Skin epidermis (tissue), 12 donors: ENCODE results near the gene FYB1.
A peak's percentile ranks its signal among the peaks of the same experiment; 100 is the strongest.
"Not testable (repeated sequence)": the region's sequence is repeated elsewhere in the genome, so short reads cannot be mapped to it uniquely, and the experiment has no call there.

ENCODE experiments used
- H3K27ac ChIP-seq, 21 experiments: fragments of 200-600 bp; sonication (generic) in 11 of 21; one replicate each; pipeline ENCODE4 v1.5.0; 2020; ENCODE audit warnings: mild to moderate bottlenecking in 3 of 21, inconsistent platforms in 2 of 21, moderate library complexity in 2 of 21
- H3K4me3 ChIP-seq, 7 experiments: fragments of 200-600 bp; sonication (generic) in 2 of 7; one replicate each; pipeline ENCODE4 v1.5.0; 2020; ENCODE audit warnings: inconsistent platforms in 2 of 7, mild to moderate bottlenecking in 2 of 7, moderate library complexity in 1 of 7

FYB1 gene

DNA sequence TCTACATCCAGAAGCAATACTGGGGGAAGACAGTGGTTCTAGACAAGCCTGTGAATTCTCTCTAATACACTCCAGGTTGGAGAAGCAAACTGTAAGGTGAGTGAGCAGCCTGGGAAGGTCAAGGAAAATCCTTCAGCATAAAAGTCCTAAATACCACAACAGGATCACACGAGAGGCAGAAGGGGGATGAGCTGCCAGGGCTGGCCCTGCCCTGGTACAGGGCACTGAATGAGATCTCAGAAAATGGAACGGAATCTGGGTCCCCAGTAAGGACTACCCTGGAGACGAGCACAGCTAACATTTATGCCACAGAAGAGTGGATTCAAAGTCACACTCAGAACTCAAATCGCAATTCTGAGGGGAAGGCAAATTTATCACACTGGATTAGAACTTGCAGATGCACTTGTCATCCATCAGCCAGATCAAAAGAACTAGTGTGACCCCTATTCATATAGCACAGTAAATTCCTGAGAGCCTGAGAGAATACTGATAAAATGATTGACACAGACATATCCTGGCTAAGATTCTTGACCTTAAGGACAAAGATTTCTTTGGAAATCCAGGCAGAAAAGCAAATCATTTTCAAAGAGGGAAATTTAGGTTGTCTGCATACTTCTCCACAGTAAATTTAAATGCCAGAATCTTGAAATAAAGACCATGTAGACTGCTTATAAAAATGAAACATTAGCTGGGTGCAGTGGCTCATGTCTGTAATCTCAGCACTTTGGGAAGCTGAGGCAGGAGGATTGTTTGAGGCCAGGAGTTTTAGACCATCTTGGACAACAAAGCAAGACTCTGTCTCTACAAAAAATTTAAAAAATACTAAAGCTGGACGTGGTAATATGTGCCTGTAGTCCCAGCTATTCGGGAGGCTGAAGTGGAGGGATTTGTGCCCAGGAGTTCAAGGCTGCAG, 25.6 kb downstream of the FYB1 start:
- Histone ChIP-seq H3K27ac (peak overlapping the region in 10 of 21 experiments; percentile 13 to 93 (median 59)), H3K4me3 (no peak overlapping the region)

DNA sequence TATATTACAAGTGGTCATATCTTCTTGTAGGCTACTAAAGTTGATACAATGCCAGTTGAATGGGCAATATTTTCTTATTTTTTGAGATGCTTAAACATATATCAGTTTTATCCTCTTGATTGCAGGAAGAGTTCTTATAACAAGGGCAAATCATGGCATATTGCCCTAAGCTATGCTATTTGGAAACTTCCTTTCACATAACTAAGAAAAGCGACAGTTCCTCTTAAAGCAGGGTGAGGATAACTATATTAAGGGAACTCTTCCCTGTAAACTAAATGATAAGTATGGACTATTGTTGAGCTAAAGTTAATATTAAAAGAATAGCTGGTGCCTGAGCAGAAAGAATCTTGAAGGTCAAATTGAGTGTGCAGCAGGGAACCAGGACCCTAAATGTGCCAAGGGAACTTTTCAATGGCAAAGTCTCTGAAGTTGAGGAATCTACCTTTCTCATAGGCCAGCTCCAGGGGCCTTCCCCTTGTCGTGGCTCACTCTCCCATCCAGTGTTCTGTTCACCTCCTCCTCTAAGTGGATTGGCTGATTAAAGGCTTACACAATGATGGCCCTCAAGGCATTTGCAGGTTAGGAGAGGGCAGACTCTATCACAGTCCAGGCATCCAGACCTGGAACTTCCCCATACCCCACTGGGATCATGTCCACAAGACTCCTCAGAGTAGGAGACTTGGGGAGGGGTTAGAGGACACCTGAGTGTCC, 26.8 kb downstream of the FYB1 start:
- Histone ChIP-seq H3K4me3 (no peak overlapping the region), H3K27ac (peak overlapping the region in 8 of 21 experiments; percentile 13 to 93 (median 54))

DNA sequence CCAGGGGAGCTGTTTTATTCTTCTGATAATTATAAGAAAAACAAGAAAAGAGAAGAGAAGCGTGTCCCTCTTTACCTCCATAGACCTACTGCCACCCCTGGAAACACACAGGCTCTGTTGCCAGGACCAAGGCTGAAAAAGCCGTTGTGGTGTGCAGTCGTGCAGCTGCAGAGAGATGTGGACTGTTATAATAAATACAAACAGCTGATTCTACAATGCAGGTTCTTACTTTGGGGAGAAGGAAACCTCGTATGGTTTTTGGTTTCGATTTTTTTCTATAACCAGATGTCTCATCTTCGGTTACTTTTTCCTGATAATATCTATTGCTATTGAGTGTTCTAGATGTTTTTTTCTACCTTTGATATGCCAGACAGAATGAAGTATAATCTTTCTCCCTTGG, 28.1 kb downstream of the FYB1 start:
- peak overlapping the region in 6 of 21 experiments; percentile 5 to 93 (median 68) for H3K27ac ChIP-seq
- H3K4me3 ChIP-seq = no peak overlapping the region

DNA sequence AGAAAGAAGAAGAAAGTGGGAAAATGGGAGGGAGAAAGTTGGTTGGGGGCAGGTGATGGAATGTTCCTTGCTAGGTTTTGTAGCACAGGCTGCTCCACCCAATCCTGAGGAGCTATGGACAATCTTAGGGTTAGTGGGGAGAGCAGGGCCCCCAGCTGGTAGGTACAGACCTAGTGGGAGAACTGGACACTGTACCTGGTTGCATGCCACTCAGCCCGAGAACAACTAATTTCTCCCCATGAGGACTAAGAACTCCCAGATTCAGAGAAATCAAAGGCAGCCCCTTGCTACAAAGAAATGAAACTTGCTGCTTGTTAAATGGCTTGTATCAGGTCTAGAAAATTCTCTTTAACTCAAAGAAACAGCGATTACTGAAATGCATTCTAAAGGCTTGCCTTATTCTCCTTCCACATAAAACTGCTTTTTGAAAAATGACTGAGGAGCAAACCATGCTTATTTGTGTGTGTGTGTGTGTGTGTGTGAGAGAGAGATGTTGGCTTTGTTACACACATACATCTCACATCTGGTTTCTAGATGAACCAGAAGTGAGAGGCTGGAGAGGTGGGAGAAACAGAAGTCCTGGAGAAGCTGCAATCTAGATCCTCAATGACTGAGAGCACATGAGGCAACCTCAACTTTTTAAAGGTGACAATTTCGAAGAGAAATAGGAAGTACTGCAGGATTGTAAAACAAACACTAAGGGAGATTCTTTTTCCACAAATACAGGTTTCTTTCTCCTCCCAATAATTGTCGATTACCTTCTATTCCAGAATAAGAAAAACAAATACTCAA, 28.9 kb downstream of the FYB1 start:
- peak overlapping the region in 8 of 21 experiments; percentile 5 to 93 (median 70) for H3K27ac ChIP-seq

DNA sequence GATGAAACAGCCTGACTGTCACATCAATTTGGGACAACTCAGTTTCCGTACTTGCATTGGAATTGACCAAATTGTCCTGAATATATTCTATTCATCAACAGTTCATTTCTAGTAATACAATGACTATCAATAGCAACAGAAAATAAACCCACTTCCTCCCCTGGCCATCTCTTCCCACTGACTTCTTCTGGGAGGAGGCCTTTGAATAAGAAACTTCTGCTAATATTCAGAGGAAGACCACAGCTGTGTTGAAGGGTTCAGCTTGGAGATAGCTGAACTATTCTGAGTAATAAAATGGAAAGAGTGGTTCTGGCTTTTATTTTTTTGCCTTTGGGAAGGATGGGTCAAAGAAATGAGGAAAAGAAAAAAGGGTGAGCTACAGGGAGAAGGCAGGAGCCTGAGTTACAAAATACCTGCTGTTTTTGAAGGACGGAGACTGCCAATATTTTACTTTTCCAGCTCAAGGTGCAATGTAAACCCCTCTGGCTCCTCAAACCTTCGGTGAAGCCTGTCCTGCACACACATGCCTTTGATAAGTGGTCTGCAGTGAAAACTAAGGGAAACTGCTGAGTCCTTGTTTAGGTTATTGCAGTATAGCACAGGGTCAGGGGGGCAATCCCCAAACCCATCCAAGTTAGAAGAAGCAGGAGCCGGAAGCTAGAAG, 29.9 kb downstream of the FYB1 start:
- no peak overlapping the region for H3K4me3 ChIP-seq
- peak overlapping the region in 9 of 21 experiments; percentile 10 to 93 (median 67) for H3K27ac ChIP-seq

More for the DNA sequence above, 28.9 kb downstream of the FYB1 start:
- no peak overlapping the region for H3K4me3 ChIP-seq

DNA sequence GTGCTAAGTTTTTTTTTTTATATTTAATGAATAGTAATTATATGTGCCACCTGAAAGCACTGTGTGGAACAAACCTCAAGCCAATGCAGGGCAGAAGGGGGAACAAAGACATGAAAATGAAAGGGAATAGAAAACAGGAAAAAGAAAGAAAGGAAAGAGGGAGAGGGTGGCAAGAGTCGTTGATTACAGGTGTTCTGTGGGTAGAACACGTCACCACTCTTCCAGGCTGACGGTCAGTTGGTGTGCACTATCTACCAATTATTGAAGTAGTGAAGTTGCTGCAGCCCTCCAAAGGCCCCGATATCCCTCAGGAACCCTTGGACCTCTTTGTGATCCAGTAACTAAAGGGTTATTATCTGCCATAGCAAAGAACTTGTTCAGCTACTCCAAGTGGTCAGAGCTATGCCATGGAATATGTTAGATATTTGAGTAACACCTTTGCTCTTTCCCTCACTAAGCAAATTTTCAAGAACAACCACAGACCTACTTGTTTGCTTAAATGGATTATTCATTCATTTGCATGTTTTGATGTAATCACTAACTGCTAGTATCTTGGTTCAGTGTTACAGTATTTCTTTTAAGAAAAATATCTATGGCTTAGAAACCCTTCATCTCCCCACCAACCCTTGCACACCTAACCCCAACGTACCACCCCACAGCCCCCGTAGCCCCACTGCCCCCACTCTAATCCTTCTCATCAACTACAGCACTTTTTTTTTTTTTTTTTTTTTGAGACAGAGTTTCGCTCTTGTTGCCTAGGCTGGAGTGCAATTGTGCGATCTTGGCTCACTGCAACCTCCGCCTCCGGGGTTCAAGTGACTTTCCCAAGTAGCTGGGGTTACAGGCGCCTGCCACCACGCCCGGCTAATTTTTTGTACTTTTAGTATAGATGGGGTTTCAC, 31.3 kb downstream of the FYB1 start:
- H3K4me3 ChIP-seq = no peak overlapping the region
- H3K27ac ChIP-seq = peak overlapping the region in 11 of 21 experiments; percentile 14 to 93 (median 44)

DNA sequence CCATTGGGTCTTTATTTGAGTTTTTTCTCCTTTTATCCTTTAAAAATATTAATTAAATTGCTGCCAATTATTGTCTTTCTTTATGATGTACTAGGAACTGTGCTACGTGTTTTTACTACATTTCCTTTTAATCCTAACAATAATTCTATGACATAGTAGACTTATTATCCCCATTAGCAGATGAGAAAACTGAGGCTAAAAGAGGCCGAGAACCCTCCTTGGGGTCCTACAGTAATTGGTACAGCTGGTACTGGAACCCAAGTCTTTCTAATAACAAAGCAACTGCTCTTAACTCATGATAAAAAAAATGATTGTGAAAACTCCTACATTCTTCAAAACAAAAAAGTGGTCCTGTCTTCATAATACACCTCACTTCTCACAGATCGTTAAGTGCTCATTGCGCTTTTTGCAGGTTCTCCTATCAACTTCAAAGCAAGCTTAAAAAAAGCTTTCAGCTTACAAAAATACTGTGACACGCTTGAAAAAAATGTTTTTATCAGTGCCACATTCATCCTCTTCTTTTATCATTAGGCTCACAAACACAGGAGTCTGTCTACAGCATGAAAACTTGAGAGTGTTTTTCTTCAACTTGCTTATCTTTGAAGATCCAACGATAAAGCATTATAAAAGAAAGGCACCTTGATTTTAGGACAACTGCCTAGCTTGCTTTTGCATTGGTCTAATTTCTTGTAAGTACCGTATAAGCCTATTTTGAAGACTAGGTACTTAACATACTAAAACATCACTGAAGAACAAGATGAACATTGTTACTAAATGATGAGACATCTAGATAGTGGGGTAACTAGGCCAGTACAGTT, 32.4 kb downstream of the FYB1 start:
- no peak overlapping the region for H3K4me3 ChIP-seq
- peak overlapping the region in 10 of 21 experiments; percentile 14 to 93 (median 45) for H3K27ac ChIP-seq

DNA sequence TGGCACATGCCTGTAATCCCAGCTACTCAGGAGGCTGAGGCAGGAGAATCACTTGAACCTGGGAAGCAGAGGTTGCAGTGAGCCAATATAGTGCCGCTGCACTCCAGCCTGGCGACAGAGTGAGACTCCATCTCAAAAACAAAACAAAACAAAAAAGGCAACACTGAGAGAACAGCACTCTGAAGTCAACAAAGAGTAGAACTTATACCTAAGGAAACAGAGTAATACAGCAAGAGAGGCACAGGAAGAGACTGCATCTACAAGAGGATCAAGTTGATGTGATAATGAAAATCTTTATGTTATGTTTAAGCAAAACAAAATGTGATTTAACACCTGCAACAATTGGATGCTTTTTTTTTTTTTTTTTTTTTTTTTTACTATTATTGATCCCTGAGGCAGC, 33.1 kb downstream of the FYB1 start:
- Histone ChIP-seq H3K4me3 (no peak overlapping the region), H3K27ac (peak overlapping the region in 9 of 21 experiments; percentile 15 to 93 (median 68))

DNA sequence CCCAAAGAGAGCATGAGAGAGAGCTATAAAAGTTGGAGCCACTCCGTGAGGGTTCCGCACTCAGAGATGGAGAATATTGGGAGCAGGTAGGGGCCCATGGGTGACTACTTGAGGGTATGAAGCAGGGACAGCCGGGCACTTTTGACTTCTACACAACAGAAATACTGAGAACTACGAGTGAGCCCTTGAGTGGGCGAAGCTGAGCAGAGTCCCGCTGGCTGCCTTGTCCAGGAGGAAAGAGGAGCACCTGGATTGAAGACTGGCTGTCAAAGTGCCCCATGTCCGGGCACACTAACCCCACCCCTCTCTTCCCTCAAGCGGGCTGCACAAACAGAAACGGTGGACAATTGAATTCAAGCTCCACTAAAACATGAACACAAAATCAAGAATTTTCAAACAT, 33.6 kb downstream of the FYB1 start:
- H3K27ac ChIP-seq = peak overlapping the region in 9 of 21 experiments; percentile 15 to 93 (median 68)
- no peak overlapping the region for H3K4me3 ChIP-seq

DNA sequence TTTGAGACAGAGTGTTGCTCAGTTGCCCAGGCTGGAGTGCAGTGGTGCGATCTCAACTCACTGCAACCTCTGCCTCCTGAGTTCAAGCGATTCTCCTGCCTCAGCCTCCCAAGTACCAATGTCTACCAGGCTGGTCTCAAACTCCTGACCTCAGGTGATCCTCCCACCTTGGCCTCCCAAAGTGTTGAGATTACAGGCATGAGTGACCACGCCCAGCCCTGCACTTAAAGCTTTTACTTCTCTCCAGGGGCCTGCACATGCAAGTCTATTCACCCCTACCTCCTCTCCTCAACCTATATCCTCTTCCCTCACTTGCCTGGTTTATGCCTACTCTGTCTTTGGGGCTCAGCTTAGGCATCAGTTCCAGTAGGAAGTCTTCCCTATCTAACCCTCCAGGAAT, 39.8 kb downstream of the FYB1 start:
- not testable (repeated sequence) for H3K4me3 ChIP-seq
- peak overlapping the region in 7 of 21 experiments; percentile 14 to 87 (median 77) for H3K27ac ChIP-seq

DNA sequence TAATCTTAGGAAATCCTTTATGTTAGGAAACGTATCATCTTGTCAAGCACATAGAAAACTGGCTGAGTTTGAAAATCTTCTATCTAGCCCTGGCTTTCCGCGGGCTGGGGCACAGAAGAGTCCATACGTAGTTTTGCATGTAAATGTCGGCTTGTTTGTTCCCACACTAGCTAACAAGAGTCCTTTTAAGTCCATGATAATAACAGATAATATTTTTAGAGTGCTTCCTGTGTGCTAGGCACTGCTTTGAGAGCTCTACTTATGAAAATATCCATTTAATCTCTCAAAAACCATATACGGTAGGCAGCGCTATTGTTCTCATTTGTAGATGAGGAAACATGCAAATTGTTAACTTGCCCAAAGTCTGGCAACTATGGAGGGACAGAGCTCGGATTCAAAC, 40.5 kb downstream of the FYB1 start:
- H3K4me3 ChIP-seq = no peak overlapping the region
- H3K27ac ChIP-seq = peak overlapping the region in 10 of 21 experiments; percentile 0 to 87 (median 62)

DNA sequence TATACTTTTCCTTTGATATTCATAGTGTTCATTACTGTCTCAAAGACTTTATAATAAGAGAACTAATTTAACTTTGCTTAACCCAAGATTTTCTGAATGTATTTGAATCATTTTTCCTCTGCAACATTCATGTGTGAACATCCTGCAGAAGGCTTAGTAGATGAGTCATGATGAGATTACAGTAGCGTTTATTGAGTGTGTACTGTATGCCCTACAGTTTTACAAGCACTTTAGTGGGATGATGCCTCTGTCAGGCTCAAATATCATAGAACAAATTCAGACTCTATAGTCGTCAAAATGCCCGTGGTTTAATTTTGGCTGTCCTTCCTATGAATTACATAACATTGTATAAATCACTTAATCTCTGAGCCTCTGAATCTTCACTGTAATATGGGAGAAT, 41.2 kb downstream of the FYB1 start:
- peak overlapping the region in 9 of 21 experiments; percentile 0 to 87 (median 69) for H3K27ac ChIP-seq

DNA sequence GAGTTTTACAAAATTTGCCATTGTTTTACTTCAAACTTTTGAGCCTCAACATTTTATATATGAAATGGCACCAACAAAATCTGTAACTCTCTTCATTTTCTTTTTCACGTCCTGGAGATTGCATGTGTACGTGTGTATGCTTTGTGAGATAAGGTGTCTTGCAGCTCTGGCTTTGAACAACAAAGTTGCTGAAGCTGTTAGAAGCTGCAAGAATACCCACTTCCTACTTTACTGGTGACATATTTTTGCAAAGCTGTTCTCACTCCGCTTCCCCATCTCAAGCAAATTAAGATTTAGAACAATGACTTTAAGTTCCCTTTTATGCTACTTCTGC, 41.8 kb downstream of the FYB1 start:
- peak overlapping the region in 11 of 21 experiments; percentile 2 to 87 (median 69) for H3K27ac ChIP-seq
- H3K4me3 ChIP-seq = no peak overlapping the region

More for the DNA sequence above, 41.2 kb downstream of the FYB1 start:
- H3K4me3 ChIP-seq = no peak overlapping the region

DNA sequence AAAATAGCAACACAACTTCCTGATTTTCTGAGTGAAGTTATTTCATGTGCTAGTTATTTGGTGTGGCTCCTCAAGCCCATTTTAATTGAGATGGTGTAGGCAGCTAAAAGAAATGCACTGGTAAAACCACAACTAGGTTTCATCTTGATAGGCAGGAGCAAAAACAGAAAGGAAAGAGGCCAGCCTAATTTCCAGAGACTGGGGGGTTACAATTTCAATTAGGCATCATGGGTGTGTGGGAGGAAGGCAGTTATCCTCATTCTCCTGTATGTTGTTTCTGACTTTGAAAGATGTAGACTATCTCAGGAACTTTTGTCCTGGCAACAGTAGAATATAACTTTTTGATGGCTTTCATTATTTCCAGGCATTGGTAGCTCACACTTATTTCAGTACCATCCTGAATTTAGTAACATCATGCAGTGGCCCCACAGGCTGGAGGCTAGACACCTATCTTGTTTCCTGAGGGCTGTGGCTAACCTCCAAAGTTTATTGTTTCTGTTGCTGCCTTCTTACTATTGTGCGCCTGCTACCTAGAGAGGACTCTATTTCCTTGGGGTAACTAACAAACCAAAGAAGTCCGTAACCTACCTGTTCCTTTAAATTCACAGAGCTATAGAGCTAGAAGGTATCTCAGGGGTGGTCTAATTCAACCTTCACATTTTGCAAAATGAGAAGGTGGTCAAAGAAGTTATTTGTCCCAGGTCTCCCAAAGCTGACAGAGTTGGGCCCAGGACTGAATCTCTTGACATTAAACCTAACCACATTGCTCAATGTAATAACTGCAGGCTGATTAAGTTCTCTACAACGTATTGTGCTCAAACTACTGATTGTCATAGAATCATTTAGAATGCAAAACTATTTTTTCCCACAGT, 42.4 kb downstream of the FYB1 start:
- Histone ChIP-seq H3K4me3 (no peak overlapping the region), H3K27ac (peak overlapping the region in 12 of 21 experiments; percentile 2 to 87 (median 62))

DNA sequence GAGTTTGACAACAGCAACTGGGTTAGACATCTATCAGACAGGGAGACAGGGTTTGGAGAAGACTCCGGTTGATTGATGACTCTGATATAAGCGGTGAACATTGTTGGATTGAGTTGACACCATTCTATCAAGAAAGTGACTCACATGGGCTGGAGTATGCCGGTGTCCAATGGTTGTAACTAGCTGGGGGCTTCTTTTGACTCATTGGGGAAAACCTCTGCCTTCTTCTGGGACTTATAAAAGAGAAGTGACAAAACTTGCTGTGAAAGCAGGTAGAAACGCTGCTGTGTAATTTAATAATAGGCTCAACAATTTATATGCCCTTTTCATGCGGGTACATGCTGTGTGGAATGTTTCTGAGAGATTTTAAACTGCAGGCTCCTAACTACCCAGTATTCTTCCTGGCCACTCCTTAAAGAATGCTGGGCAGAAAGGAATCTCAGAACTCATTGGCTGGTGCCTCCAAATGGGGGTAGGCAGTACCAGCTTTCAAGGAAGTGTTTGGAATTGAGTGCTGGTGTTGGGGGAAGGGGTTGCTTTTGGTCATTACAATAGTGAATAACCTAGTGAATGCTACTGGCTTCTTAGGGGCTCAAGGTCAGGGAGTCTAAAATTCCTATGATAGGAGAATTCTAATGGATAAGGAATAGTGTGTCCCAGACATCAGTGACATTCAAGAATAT, 43.9 kb downstream of the FYB1 start:
- H3K27ac ChIP-seq = peak overlapping the region in 11 of 21 experiments; percentile 0 to 87 (median 60)
- H3K4me3 ChIP-seq = no peak overlapping the region

DNA sequence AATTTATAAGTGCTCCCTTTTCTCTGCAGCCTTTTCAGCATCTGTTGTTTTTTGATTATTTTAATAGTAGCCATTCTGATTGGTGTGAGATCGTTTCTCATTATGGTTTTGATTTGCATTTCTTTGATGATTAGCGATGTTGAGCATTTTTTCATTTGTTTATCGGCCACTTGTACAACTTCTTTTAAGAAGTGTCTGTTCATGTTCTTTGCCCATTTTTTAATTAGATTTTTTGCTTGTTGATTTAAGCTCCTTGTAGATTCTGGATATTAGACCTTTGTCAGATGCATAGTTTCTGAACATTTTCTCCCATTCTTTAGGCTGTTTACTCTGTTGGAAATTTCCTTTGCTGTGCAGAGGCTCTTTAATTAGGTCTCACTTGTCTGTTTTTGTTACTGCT, 46.3 kb downstream of the FYB1 start:
- Histone ChIP-seq H3K4me3 (no peak overlapping the region), H3K27ac (peak overlapping the region in 1 of 21 experiments; percentile 80)
